ENCODE measurements around the gene IPO13.

DNA sequence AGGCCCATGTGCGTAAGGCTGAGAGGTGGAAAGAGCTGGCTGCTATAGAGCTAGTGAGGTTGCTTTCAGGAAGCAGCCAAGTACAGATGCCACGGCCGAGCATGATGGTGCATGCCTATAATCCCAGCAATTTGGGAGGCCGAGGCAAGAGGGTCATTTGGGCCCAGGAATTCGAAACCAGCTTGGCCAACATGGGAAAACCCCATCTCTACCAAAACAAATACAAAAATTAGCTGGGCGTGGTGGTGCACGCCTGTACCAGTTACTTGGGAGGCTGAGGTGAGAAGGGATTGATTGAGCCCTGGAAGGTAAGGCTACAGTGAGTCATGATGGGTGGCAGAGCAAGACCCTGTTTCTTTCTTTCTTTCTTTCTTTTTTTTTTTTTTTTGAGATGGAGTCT is 47.3 kb downstream of the IPO13 start:
- TF ChIP-seq CTCF (IDR thresholded peaks at IDR 0.05), result no peak
- no peak for TF ChIP-seq POLR2A (IDR thresholded peaks at IDR 0.05)
